B cell (primary cell): ENCODE data around the gene WNT3A.

Experiments
- EZH2 ChIP-seq: IDR thresholded peaks from 2 replicates; pipeline ENCODE4 v1.6.1; 2012; ENCODE audit warnings: borderline replicate concordance, low read depth, mild to moderate bottlenecking, moderate library complexity, low read length; ENCODE audit not compliant: insufficient read depth, poor library complexity, severe bottlenecking
- TF ChIP-seq, protein P1 (sequence below): fragments of 200-600 bp; IDR thresholded peaks from one replicate; pipeline ENCODE4 v1.8.0; 2022; ENCODE audit warnings: antibody characterized with exemption, mild to moderate bottlenecking

DNA sequence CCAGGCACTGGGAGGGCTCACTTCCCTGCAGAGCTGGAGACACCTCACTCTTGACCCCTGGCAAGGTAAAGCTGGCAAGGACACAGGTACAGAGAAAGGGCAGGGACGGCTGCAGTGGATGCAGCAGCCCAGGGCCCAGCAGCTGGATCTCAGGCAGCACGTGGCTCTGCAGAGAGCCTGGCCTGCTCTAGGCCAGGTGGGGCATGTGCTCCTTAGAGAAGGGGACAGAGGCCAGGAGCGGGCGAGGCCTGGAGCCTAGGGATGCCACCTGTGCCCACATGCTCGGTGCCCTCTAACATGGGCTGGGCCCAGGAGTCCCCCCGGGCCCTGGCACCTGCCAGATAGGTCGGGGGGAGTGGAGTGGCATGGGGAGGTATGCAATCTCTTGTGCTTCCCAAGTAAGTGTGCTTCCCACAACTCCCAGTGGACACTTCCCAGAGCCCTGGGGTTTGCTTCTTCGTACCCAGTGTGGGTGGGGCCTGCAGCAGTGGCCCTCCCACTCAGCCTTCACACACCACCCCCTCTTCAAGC is 30.0 kb downstream of the WNT3A start:
- TF ChIP-seq, protein P1, sequence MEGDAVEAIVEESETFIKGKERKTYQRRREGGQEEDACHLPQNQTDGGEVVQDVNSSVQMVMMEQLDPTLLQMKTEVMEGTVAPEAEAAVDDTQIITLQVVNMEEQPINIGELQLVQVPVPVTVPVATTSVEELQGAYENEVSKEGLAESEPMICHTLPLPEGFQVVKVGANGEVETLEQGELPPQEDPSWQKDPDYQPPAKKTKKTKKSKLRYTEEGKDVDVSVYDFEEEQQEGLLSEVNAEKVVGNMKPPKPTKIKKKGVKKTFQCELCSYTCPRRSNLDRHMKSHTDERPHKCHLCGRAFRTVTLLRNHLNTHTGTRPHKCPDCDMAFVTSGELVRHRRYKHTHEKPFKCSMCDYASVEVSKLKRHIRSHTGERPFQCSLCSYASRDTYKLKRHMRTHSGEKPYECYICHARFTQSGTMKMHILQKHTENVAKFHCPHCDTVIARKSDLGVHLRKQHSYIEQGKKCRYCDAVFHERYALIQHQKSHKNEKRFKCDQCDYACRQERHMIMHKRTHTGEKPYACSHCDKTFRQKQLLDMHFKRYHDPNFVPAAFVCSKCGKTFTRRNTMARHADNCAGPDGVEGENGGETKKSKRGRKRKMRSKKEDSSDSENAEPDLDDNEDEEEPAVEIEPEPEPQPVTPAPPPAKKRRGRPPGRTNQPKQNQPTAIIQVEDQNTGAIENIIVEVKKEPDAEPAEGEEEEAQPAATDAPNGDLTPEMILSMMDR = no peak
- TF ChIP-seq EZH2 = no peak
